Stimulated activated naive CD8-positive, alpha-beta T cell treated with anti-CD3 and anti-CD28 coated beads, Interleukin-15, amount 100 ng/mL, for 72 hours (primary cell): ENCODE measurements around the gene ZDHHC14.

Experiments used
- ATAC-seq: fragments of 150-1000 bp; cut with Tn5 transposase; 2 replicates; pipeline ENCODE4 v1.10.0; 2021; ENCODE audit warnings: mild to moderate bottlenecking, moderate library complexity
- DNase-seq, 2 donors: peaks; one replicate each; pipeline ENCODE4 v3.0.0; 2021 to 2022
- H3K27ac Mint-ChIP-seq, 2 donors: one replicate each; pipeline ENCODE4 v1.8.0; 2022; ENCODE audit warnings: mild to moderate bottlenecking in 2 of 2, mixed read lengths in 2 of 2, moderate library complexity in 2 of 2
- H3K27me3 Mint-ChIP-seq: one replicate; pipeline ENCODE4 v1.8.0; 2022; ENCODE audit warnings: mixed read lengths
- H3K4me1 Mint-ChIP-seq: one replicate; pipeline ENCODE4 v1.8.0; 2022; ENCODE audit warnings: mild to moderate bottlenecking, mixed read lengths
- H3K4me3 Mint-ChIP-seq, 2 donors: one replicate each; pipeline ENCODE4 v1.8.0; 2022; ENCODE audit warnings: mild to moderate bottlenecking in 2 of 2, mixed read lengths in 2 of 2, moderate library complexity in 1 of 2
- H3K9me3 Mint-ChIP-seq, 2 donors: one replicate each; pipeline ENCODE4 v1.8.0; 2022; ENCODE audit warnings: mixed read lengths in 2 of 2

Gene ZDHHC14

DNA sequence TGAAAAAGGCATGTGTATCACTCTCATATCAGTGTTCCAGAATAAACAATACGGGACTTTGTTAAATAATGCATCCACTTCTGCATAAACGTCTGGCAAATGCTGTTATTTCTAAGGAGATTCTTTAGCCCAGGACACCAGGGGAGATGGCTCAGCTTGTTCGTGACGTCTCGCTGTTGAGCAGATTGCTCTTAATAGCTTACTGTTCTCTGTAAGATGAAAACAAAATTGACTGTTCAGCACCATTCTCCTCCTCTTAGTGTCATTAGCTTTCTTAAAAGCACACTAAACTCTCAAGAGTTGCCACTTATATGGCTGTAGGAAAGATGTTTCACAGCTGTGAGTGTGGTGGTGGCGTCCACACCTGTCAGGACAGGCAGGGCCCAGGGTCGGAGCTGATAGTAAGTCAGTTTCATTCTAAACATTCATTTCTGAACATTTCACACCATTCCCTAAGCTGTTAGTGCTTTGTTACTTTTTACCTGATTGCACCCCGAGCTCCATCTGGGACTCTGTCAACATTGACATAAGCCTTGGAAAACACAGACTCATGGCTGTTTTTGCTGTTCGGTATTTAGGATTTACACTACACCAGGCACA is 132.1 kb downstream of the ZDHHC14 start:
- Mint-ChIP-seq H3K4me3 (no peak overlapping the region), H3K4me1 (peaks cover 20% of the 10 kb centered on the region), H3K27ac (no peak overlapping the region), H3K27me3 (no peaks in the 10 kb centered on the region), H3K9me3 (peaks cover 0 to 2% of the 10 kb centered on the region in 2 donors)
- DNase-seq: no peak
- no peak for ATAC-seq

- no peak overlapping the region for H3K4me3 Mint-ChIP-seq
- no peak for ATAC-seq
- H3K27me3 Mint-ChIP-seq: no peaks in the 10 kb centered on the region
- no peak for DNase-seq
- H3K27ac Mint-ChIP-seq: no peak overlapping the region
- H3K4me1 Mint-ChIP-seq: peaks cover 20% of the 10 kb centered on the region
- H3K9me3 Mint-ChIP-seq: no peaks in the 10 kb centered on the region
Measured at GRCh38 chr6:157513619-157514485, 132.9 kb downstream of the ZDHHC14 start.

GRCh38 chr6:157514659-157515496 is 133.9 kb downstream of the ZDHHC14 start:
- ATAC-seq (peak; percentile 61), DNase-seq (no peak)
- H3K27me3 Mint-ChIP-seq: no peaks in the 10 kb centered on the region
- no peak overlapping the region for H3K27ac Mint-ChIP-seq
- no peaks in the 10 kb centered on the region for H3K9me3 Mint-ChIP-seq
- no peak overlapping the region for H3K4me3 Mint-ChIP-seq
- peaks cover 20% of the 10 kb centered on the region for H3K4me1 Mint-ChIP-seq

GRCh38 chr6:157516319-157517026 is 135.5 kb downstream of the ZDHHC14 start:
- Mint-ChIP-seq H3K4me3 (no peak overlapping the region), H3K27me3 (no peaks in the 10 kb centered on the region), H3K9me3 (no peaks in the 10 kb centered on the region), H3K4me1 (peaks cover 9% of the 10 kb centered on the region), H3K27ac (no peak overlapping the region)
- no peak for DNase-seq
- ATAC-seq: no peak

DNA sequence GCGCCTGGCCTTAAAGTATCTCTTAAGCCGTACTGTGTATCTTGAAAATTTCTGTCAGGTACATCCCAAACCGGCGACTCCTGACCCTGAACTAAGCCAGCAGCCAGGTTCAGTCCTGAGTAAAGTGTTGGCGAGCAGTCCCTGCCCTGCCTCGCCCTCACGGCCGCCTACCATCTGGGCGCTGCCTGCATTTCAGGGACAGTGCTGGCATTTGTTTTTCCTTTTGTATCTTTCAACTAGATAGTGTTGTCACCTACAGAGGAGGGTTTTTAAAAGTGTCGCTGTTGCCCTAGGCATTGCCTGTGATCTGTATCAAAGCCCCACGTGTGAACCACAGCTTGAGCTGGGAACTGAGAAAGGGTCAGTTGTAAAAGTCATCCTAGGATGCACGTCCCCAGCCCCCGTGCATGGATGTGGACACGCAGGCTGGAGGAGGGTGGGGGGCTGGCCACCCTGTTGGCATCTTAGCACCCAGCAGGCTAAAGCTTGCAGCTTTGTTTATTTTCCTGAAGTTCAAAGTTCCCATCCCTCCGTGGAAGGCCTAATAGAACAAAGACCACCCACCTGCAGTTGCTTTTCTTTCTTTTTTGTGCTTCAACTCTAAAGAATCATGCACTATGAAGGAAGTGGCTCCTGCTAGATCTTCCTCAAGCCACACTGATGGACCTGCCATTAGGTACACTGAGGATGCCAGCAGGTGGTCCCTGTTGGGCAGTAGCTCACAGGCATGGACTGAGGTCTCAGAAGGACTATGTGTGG is 136.8 kb downstream of the ZDHHC14 start:
- Mint-ChIP-seq H3K27ac (peak overlapping the region in 1 of 2 donors; percentile 15), H3K9me3 (no peaks in the 10 kb centered on the region), H3K4me3 (no peak overlapping the region), H3K4me1 (peaks cover 12% of the 10 kb centered on the region), H3K27me3 (no peaks in the 10 kb centered on the region)
- ATAC-seq (no peak), DNase-seq (no peak)

DNA sequence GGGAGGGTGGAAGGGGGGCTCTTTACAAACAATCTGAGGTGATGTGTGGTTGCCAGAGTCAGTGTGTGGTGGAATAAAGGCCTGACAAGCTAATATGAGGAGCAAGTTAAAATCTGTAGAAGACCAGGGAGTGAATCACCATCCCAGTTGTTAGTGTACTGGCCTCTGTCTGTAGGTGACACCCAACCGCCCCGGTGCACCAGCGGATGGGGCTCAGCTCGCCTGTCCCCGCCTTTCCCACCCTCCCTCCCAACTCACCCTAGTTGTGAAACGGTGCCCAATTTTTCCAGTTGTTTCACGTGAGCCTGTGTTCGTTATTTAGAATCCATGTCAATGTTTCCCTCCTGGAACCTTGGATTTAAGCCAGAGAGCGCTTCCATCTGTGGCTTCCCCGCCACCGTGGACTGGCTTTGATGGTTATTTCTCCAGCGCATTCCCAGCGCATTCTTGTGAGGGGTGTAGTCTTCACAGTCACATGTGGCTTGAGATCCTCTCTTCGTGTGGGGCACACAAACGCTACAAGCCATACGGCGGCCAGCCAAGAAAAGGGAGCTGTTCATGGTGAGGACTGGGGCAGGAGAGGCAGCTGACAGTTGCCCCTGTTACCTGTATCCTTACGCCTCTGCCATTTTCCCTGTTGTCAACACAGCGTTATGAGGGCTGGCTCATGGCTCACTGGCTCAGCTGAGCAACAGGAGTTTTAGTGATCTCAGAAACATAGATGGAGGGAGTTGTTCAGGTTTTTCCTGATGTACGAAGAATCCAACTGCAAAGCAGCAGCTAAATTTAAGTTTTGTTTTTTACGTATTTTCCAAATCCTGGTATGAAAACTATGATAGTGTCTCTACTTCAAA is 137.6 kb downstream of the ZDHHC14 start:
- no peak for DNase-seq
- Mint-ChIP-seq H3K27ac (no peak overlapping the region), H3K9me3 (no peaks in the 10 kb centered on the region), H3K4me1 (peaks cover 12% of the 10 kb centered on the region), H3K27me3 (no peaks in the 10 kb centered on the region), H3K4me3 (no peak overlapping the region)
- ATAC-seq: no peak

DNA sequence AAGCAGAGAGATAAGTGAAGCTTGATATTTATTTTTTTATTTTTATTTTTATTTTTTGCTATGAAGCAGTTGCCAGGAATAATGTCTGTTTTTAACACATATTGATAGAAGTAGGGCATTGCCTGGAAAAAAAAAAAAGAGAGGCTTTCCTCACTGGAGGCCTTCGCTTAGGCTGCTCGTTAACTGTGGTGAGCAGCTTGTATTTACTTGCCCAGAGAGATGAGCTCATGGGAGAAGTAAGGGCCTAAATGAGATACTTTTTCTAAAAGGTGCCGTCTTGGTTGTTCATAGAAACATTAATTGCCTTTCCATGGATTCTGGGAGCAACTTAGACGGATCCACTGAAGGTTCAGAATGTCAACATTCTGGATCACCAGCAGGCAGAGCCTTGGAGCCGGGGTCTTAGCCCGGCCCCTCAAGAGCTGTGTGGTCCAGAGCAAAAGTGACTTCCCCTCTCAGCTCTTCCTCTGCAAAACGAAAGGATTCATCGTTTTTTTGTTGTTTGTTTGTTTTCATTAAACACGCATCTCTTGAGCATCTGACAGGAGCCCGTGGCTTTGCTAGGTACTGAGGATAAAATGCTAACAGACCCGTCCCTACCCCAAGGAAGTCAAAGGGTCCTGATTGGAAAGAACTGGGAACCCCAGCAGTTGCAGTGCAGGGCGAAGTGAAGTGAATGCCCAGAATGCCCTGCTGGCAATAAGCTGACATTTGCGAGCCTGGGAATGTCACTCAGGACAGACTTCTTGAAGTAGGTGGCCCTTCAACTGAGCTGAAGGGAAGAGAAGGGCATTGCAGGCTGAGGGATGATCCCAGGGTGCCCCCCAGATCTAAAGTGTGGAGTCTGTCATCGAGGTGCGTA is 138.5 kb downstream of the ZDHHC14 start:
- peaks cover 12% of the 10 kb centered on the region for H3K4me1 Mint-ChIP-seq
- ATAC-seq (no peak), DNase-seq (no peak)
- no peaks in the 10 kb centered on the region for H3K27me3 Mint-ChIP-seq
- no peaks in the 10 kb centered on the region for H3K9me3 Mint-ChIP-seq
- no peak overlapping the region for H3K4me3 Mint-ChIP-seq
- no peak overlapping the region for H3K27ac Mint-ChIP-seq

- ATAC-seq: no peak
- no peaks in the 10 kb centered on the region for H3K9me3 Mint-ChIP-seq
- H3K4me3 Mint-ChIP-seq: no peak overlapping the region
- no peaks in the 10 kb centered on the region for H3K27me3 Mint-ChIP-seq
- peaks cover 7% of the 10 kb centered on the region for H3K4me1 Mint-ChIP-seq
- no peak overlapping the region for H3K27ac Mint-ChIP-seq
- DNase-seq: no peak
Measured at GRCh38 chr6:157520117-157520406, 139.1 kb downstream of the ZDHHC14 start.

DNA sequence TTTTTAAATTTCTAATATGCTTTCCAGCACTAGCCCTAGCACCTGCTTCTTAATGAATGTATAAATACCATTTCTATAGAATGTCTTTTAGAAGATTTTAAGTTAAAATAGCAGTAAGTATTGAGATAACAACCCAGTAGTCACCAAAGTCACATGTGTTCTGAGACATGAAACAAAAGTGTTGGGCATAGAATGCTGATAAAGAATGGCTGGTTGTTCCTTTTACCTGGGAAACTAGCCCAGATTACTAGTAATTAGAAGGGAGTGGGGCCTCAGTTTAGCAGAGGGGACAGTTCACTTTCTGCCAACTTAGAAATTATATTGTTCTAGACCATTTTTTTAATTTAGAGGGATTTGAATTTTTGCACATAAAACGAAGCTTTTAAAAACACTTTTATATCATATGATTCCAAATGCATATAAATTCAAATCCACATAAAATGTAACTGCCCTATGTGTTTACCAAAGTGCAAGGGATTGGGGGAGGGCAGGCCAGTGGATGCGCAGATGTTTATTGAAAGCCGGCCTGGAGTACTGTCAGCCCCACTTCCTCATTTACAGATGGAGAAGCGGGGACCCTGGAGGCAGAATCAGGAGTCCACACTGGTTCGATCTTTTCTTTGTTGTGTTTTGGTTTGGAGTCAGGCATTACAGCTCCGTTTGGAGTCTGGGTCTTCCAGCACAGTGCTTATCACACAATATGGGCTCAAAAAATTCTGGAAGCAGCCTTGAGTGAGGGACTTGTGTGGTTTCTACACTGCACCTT is 139.8 kb downstream of the ZDHHC14 start:
- H3K9me3 Mint-ChIP-seq: peaks cover 0 to 4% of the 10 kb centered on the region in 2 donors
- DNase-seq (no peak), ATAC-seq (no peak)
- no peak overlapping the region for H3K4me3 Mint-ChIP-seq
- H3K27me3 Mint-ChIP-seq: no peaks in the 10 kb centered on the region
- H3K4me1 Mint-ChIP-seq: peaks cover 8% of the 10 kb centered on the region
- H3K27ac Mint-ChIP-seq: no peak overlapping the region

DNA sequence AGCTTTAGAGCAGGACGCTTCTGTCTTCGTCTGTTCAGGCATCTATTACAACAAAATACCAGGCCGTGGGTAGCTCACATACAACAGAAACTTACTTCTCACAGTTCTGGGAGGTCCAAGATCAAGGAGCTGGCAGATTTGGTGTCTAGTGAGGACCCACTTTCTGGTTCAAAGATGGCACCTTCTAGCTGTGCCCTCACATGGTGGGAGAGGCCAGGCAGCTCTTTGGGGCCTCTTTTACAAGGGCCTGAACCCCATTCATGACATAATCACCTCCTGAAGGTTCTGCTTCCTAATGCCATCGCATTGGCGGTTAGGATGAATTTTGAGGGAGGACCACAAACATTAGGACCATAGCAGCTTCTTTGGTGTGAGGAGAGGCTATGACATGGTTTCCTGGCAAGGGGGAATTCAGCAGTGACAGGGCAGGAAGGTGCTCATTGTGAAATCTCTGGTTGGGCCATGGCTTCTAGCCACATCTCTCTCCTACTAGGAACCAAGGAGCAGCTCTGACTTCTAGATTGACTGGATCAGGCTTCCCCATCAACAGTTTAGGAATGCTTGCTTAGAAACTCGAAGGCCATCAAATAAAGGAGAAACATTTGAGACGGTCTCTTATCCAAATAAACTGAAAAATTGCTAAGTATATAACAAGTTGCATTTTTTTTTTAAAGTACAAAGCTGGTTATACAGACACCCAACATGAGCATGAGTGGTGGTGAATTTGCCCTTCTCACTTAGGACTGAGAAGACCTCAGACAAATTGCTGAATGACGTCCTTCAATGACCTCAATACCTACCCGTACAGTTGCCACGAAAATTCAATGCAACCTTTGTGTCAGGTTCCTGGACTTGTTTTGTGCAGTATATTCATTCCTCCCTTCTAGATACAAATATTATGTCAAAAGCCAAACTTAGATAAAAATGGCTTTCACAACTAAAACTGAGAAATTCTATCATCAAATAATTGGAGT is 140.7 kb downstream of the ZDHHC14 start:
- no peak overlapping the region for H3K4me3 Mint-ChIP-seq
- H3K27ac Mint-ChIP-seq: no peak overlapping the region
- DNase-seq (no peak), ATAC-seq (peak; percentile 67)
- H3K4me1 Mint-ChIP-seq: peaks cover 16% of the 10 kb centered on the region
- no peaks in the 10 kb centered on the region for H3K27me3 Mint-ChIP-seq
- peaks cover 0 to 7% of the 10 kb centered on the region in 2 donors for H3K9me3 Mint-ChIP-seq

GRCh38 chr6:157522472-157522871 is 141.5 kb downstream of the ZDHHC14 start:
- ATAC-seq (no peak), DNase-seq (no peak)
- no peaks in the 10 kb centered on the region for H3K27me3 Mint-ChIP-seq
- H3K4me3 Mint-ChIP-seq: no peak overlapping the region
- no peak overlapping the region for H3K27ac Mint-ChIP-seq
- peaks cover 25% of the 10 kb centered on the region for H3K4me1 Mint-ChIP-seq
- peaks cover 0 to 7% of the 10 kb centered on the region in 2 donors for H3K9me3 Mint-ChIP-seq

- peaks cover 0 to 7% of the 10 kb centered on the region in 2 donors for H3K9me3 Mint-ChIP-seq
- DNase-seq (no peak), ATAC-seq (no peak)
- H3K27me3 Mint-ChIP-seq: no peaks in the 10 kb centered on the region
- H3K4me1 Mint-ChIP-seq: peaks cover 34% of the 10 kb centered on the region
- H3K4me3 Mint-ChIP-seq: no peak overlapping the region
- H3K27ac Mint-ChIP-seq: peak overlapping the region in 1 of 2 donors; percentile 19
Measured at GRCh38 chr6:157524735-157525134, 143.7 kb downstream of the ZDHHC14 start.
